ENCODE results near the gene HYDIN. TPM values are rescaled to one million over a fixed set of nuclear protein-coding genes. Genes with fewer than 3 reads are reported as not detected.
"Not testable (repeated sequence)": the region's sequence is repeated elsewhere in the genome, so short reads cannot be mapped to it uniquely, and the experiment has no call there.

The HYDIN gene
- total and polyA plus RNA-seq, 9 of the 15 experiments (the other 6 are each of a cell fraction or from before 2014, with no cell fraction given), result 0.08 to 0.43 (median 0.14) TPM; not detected in 1

DNA sequence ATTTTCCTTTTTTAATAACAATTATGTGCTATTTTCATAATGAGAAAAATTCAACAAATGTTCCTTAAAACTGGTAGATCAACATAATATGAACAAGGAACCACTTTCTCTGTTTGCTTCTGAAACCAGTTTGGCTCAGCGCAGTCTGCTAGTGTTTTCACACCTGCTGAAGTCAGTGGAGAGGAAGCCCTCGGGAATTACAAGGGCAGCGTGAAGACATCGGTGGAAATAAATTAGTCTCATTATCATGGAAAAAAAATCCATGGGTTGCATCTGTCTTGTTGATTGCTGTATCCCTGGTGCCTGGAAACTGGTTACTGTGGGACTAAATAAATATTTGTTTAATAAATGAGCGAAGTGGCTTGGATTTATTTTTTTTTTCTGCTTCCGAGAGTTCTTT lies 245.8 kb downstream of the HYDIN start:
- CTCF ChIA-PET (ENCODE audit: low intra/inter-chr PET ratio); in situ Hi-C loops (cut with MboI); H3K4me3 ChIP-seq; POLR2A ChIA-PET; H3K27me3 ChIP-seq (ENCODE audit: control insufficient read depth in 2 of 2, insufficient read depth in 2 of 2, low read length in 2 of 2); H3K9me3 ChIP-seq (replicated peaks; ENCODE audit: control insufficient read depth, insufficient read depth, low read depth, low read length); ATAC-seq; H3K27ac ChIP-seq (ENCODE audit: extremely low read depth, low read depth, low read length); H3K9me1 ChIP-seq (ENCODE audit: control insufficient read depth, insufficient read depth, low read length); H4K20me1 ChIP-seq (replicated peaks; ENCODE audit: control insufficient read depth, insufficient read depth, low read length); H3K4me2 ChIP-seq (ENCODE audit: insufficient read depth, low read length); BruUV-seq (replicated peaks); H3K79me2 ChIP-seq (ENCODE audit: control insufficient read depth, insufficient read depth, low read length); H3K9ac ChIP-seq (ENCODE audit: insufficient read depth in 1 of 2, low read depth in 2 of 2, low read length in 2 of 2); H3K36me3 ChIP-seq (ENCODE audit: control insufficient read depth, insufficient read depth, low read length); FAIRE-seq; DNase-seq (ENCODE audit: extremely low read depth in 1 of 4, low spot score in 3 of 4); intact Hi-C loops (cut with micrococcal nuclease); H2AFZ ChIP-seq (ENCODE audit: low read depth, low read length); H3K4me1 ChIP-seq (replicated peaks in 1 of 2; ENCODE audit: control insufficient read depth in 2 of 2, insufficient read depth in 2 of 2, low read length in 2 of 2): not testable (repeated sequence)
- WGBS (ENCODE audit: insufficient coverage, low coverage, missing lambda C conversion rate), result 0% methylated on average over 2 of the region's 6 CpGs

DNA sequence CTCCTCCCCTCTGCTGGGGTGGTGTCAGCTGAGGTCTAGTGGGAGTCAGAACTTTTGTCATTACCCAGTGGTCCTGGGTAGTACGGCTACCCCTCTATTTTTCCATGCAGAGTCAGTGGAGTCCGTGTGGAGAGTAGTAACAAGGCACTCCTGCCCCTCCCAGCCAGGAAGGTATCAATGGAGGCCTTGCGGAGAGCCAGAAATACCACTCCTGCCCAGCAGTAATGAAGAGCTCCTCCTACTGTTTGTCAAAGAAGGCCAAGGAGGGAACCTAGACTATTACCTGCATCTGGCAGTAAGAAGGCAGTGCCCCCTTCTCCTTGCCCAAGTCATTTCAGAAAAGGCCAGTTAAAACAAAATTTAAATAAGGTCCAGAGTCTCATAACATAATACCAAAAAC lies 262.2 kb downstream of the HYDIN start:
- H2AFZ ChIP-seq (ENCODE audit: low read depth, low read length); H4K20me1 ChIP-seq (replicated peaks; ENCODE audit: control insufficient read depth, insufficient read depth, low read length); BruUV-seq (replicated peaks); DNase-seq (ENCODE audit: extremely low read depth in 1 of 4, low spot score in 3 of 4); H3K27me3 ChIP-seq (ENCODE audit: control insufficient read depth in 2 of 2, insufficient read depth in 2 of 2, low read length in 2 of 2); intact Hi-C loops (cut with micrococcal nuclease); H3K4me3 ChIP-seq; H3K4me1 ChIP-seq (replicated peaks in 1 of 2; ENCODE audit: control insufficient read depth in 2 of 2, insufficient read depth in 2 of 2, low read length in 2 of 2); in situ Hi-C loops (cut with MboI); H3K27ac ChIP-seq (ENCODE audit: extremely low read depth, low read depth, low read length); H3K9ac ChIP-seq (ENCODE audit: insufficient read depth in 1 of 2, low read depth in 2 of 2, low read length in 2 of 2); CTCF ChIA-PET (ENCODE audit: low intra/inter-chr PET ratio); H3K9me3 ChIP-seq (replicated peaks; ENCODE audit: control insufficient read depth, insufficient read depth, low read depth, low read length); POLR2A ChIA-PET; H3K4me2 ChIP-seq (ENCODE audit: insufficient read depth, low read length); H3K9me1 ChIP-seq (ENCODE audit: control insufficient read depth, insufficient read depth, low read length); H3K79me2 ChIP-seq (ENCODE audit: control insufficient read depth, insufficient read depth, low read length); H3K36me3 ChIP-seq (ENCODE audit: control insufficient read depth, insufficient read depth, low read length): not testable (repeated sequence)
- WGBS (ENCODE audit: insufficient coverage, low coverage, missing lambda C conversion rate), result no CpG with 5 or more reads among the region's 3 CpGs
- FAIRE-seq (peak; percentile 51), ATAC-seq (peak; percentile 61)

DNA sequence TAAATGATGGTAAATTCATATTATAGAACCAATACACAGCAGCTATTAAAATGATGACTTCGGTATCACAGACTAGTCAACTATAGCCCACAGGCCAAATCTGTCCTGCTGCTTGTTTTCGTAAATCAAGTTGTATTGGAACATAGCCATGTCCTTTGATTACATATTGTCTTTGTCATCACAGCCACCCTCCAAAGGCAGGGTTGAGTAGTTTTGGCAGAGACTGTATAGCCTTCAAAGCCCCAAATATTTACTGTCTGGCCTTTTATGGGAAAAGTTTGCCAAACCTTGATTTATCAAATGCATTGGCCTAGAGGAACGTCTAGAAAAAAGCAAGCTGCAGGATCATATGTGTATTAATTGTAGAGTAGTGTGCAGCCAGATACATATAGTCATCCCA lies 270.4 kb downstream of the HYDIN start:
- H4K20me1 ChIP-seq (replicated peaks; ENCODE audit: control insufficient read depth, insufficient read depth, low read length); H3K9me1 ChIP-seq (ENCODE audit: control insufficient read depth, insufficient read depth, low read length); H3K36me3 ChIP-seq (ENCODE audit: control insufficient read depth, insufficient read depth, low read length); ATAC-seq; POLR2A ChIA-PET; H3K9me3 ChIP-seq (replicated peaks; ENCODE audit: control insufficient read depth, insufficient read depth, low read depth, low read length); H3K27ac ChIP-seq (ENCODE audit: extremely low read depth, low read depth, low read length); in situ Hi-C loops (cut with MboI); H3K4me3 ChIP-seq; FAIRE-seq; intact Hi-C loops (cut with micrococcal nuclease); H3K27me3 ChIP-seq (ENCODE audit: control insufficient read depth in 2 of 2, insufficient read depth in 2 of 2, low read length in 2 of 2); H3K4me2 ChIP-seq (ENCODE audit: insufficient read depth, low read length); BruUV-seq (replicated peaks); H2AFZ ChIP-seq (ENCODE audit: low read depth, low read length); H3K4me1 ChIP-seq (replicated peaks in 1 of 2; ENCODE audit: control insufficient read depth in 2 of 2, insufficient read depth in 2 of 2, low read length in 2 of 2); H3K79me2 ChIP-seq (ENCODE audit: control insufficient read depth, insufficient read depth, low read length); H3K9ac ChIP-seq (ENCODE audit: insufficient read depth in 1 of 2, low read depth in 2 of 2, low read length in 2 of 2); DNase-seq (ENCODE audit: extremely low read depth in 1 of 4, low spot score in 3 of 4); CTCF ChIA-PET (ENCODE audit: low intra/inter-chr PET ratio): not testable (repeated sequence)
- 0% methylated on average over 1 of the region's 3 CpGs for WGBS (ENCODE audit: insufficient coverage, low coverage, missing lambda C conversion rate)

DNA sequence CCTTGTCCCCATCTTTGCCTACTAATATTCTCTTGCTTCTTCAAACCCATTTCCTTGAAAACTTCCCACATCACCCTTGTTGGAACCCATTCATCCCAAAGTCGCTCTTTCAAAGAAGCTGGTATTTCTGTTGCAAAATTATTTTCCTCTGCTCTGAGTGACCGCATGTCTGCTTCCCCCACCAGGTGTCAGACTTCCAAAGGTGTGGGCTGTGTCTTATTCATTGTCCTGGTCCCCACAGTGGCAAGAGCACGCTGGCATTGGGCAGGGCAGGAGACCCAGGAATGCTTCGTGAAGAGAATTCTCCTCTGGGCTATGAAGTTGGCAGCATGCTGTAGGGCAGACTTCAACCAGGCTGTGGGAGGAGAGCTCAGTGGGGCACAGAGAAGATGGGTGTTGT lies 275.6 kb downstream of the HYDIN start:
- H3K4me2 ChIP-seq (ENCODE audit: insufficient read depth, low read length); ATAC-seq; H3K27ac ChIP-seq (ENCODE audit: extremely low read depth, low read depth, low read length); H3K9ac ChIP-seq (ENCODE audit: insufficient read depth in 1 of 2, low read depth in 2 of 2, low read length in 2 of 2); H3K79me2 ChIP-seq (ENCODE audit: control insufficient read depth, insufficient read depth, low read length); in situ Hi-C loops (cut with MboI); intact Hi-C loops (cut with micrococcal nuclease); H2AFZ ChIP-seq (ENCODE audit: low read depth, low read length); H4K20me1 ChIP-seq (replicated peaks; ENCODE audit: control insufficient read depth, insufficient read depth, low read length); FAIRE-seq; CTCF ChIA-PET (ENCODE audit: low intra/inter-chr PET ratio); H3K27me3 ChIP-seq (ENCODE audit: control insufficient read depth in 2 of 2, insufficient read depth in 2 of 2, low read length in 2 of 2); H3K36me3 ChIP-seq (ENCODE audit: control insufficient read depth, insufficient read depth, low read length); DNase-seq (ENCODE audit: extremely low read depth in 1 of 4, low spot score in 3 of 4); H3K9me1 ChIP-seq (ENCODE audit: control insufficient read depth, insufficient read depth, low read length); H3K9me3 ChIP-seq (replicated peaks; ENCODE audit: control insufficient read depth, insufficient read depth, low read depth, low read length); BruUV-seq (replicated peaks); H3K4me1 ChIP-seq (replicated peaks in 1 of 2; ENCODE audit: control insufficient read depth in 2 of 2, insufficient read depth in 2 of 2, low read length in 2 of 2); POLR2A ChIA-PET; H3K4me3 ChIP-seq: not testable (repeated sequence)
- 0% methylated on average over 3 of the region's 4 CpGs for WGBS (ENCODE audit: insufficient coverage, low coverage, missing lambda C conversion rate)
